ENCODE measurements around the gene STAB2.

The STAB2 gene

GRCh38 chr12:103698752-103699560 lies 111.9 kb downstream of the STAB2 start:
- DNase-seq, result no peak

DNA sequence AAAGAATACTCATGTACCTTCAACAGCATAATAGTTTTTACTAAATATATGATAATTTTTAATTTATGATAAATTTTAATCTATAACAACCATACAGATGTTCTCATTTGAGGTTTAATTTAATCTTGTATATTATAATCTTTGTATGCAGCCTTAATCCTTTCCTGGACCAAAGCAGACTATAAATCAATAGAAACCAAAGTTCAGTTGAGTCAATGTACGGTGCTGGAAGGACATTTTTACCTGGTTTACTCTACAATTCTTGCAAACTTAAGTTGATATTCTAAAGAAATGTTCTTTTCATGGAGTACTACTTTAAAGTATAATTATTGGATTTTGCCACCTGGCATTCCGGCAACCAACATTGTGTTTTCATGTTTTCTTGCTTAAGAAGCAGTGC lies 118.0 kb downstream of the STAB2 start:
- DNase-seq, result no peak

GRCh38 chr12:103705927-103706326 lies 118.9 kb downstream of the STAB2 start:
- DNase-seq, result no peak

GRCh38 chr12:103707446-103707845 lies 120.4 kb downstream of the STAB2 start:
- DNase-seq, result no peak

DNA sequence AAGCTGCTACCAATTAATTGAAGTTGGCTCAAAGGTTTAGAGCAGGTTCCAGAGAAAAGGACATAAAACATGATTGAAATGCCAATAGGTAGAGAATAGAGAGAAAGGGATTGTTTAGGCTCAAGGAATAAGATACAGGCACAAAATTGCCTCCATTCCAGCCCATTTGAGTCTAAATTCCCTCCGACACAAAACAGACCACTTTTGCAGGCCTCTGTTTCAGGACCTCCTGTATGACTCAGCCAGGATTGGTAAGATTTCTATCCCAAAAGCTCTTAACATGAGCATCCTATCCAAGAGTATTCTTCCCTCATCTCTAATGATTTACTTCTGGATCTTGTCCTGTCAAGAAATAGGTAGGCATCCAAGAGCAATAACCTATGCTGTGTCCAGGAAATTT lies 123.5 kb downstream of the STAB2 start:
- no peak for DNase-seq

- DNase-seq, result peak; percentile 23
Measured at GRCh38 chr12:103712216-103712615, 125.1 kb downstream of the STAB2 start.

DNA sequence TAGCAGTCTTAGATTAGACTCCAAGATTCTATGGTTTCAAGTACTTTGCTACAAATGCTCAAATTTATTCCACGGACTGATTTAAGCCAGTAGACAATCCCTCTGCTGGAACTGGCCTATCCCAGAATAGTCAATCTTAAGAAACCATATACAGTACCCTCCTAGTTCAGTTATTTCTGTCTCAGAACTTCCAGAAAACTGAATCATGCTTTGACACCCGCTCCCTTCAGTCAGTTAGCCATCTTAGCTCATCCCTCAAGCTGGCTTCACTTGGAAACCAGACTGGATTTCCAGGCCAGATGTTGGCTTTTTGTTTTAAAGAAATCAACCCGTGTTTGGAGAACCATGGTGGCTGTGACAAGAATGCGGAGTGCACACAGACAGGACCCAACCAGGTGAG lies 128.4 kb downstream of the STAB2 start:
- no peak for DNase-seq

DNA sequence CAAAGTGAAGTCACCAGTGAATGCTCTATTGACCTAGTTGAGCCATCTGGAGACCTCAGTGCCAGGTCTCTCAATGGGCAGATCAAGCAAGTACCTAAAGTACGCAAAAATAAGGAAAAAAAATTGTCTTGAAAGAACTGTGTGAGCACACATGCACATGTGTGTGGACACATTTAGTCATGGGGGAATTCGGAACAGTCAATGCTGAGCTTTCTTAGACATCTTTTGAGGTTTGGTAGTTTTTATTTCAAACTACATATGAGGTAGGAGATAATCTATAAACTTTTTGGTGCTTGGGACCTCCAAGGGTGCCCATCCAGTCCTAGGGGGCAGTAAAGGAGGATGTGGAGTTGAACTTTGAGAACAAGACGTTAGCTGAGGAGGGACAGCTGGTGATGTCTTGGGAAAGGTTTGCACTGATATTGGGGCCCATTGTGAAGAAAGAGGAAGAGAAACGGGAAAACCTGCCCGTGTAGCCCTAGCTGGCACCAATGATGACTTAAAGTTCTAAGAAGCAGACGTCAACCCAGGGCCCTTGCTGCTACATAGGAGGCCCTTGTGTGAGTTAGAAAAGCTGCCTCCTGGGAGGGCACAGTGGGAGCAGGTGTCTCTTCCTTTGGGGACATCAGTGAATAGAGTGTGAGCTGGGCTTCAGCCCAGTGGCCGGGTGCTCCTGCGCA lies 129.6 kb downstream of the STAB2 start:
- no peak for DNase-seq

DNA sequence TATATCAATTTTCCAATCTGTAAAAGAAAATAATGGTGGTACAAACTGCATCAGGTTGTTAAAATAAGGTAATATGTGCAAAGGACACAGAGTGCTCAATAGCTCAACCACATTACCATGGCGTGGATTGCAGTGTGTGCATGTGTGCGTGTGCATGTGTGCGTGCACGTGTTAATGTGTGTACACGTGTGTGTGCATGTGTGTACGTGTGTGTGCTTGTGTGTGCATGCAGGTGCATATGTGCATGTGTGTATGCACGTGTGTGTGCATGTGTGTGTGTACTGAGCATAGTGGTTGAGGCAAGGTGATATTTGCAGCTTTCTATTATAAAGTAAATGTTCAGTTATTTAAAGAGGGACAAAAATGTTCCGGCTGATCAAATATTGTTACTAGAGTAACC lies 138.3 kb downstream of the STAB2 start:
- no peak for DNase-seq

DNA sequence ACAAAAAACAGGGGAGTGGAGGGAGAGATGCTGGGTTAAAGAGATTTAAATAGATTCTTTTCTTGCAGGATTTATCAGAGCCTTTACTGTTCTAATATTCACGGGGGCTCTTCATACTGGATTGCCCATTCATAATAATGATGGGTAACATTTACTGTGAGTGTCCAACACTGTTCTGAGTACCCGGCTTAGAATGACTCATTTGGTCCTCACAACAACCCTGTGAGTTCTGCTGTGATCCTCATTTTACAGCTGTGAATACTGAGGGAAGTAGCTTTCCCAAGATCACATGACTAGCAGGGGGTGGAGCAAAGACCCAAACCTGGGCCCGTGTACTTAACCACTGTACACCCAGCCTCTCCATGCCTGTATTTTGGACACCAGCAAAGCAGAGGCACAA lies 140.6 kb downstream of the STAB2 start:
- DNase-seq, result no peak

- no peak for DNase-seq
Measured at GRCh38 chr12:103728323-103728722, 141.2 kb downstream of the STAB2 start.

GRCh38 chr12:103729499-103729898 lies 142.4 kb downstream of the STAB2 start:
- DNase-seq, result no peak

GRCh38 chr12:103731539-103731938 lies 144.5 kb downstream of the STAB2 start:
- DNase-seq, result no peak

- no peak for DNase-seq
Measured at GRCh38 chr12:103734863-103735262, 147.8 kb downstream of the STAB2 start.

GRCh38 chr12:103735291-103735690 lies 148.2 kb downstream of the STAB2 start:
- DNase-seq, result no peak

DNA sequence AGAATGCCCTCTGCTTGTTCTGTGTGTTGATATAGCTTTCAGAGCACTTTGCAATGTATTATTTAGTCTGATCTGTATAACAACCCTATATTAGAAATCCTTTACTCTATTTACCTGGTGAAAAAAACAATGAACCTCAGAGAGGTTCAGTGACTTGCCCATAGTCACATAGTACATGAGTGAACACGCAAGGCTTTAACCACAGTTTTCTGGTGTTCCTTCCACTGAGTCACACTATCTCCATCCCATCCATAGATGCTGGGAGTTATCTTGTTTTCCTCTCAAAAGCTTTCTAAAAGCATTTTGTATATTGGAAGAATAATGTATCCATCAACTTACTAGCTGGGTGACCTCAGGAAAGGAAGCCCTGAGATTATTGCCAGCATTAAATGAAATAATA lies 149.5 kb downstream of the STAB2 start:
- DNase-seq, result no peak

GRCh38 chr12:103737881-103738280 lies 150.8 kb downstream of the STAB2 start:
- DNase-seq, result no peak

DNA sequence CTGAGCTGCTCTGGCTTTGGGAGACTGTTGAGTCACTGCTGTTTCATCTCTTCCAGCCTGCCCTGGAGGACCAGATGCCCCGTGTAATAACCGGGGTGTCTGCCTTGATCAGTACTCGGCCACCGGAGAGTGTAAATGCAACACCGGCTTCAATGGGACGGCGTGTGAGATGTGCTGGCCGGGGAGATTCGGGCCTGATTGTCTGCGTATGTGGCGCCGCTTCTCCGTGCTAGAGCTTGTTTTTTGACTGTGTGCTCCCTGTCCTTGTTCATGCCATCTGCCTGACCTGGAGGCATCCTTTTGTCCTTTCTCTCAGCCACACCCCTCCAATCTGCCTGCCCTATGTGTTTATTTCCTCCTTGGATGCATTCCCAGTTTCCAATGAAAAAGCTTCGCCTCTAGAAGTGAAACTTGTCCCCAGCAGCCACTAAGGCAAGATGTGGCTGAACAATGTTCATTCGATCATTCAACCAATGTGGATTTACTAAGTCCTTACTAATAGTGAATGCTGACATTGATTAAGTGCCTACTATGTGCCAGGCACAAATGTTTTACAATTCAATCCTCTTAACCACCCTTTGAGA lies 155.4 kb downstream of the STAB2 start:
- DNase-seq, result peak; percentile 59

DNA sequence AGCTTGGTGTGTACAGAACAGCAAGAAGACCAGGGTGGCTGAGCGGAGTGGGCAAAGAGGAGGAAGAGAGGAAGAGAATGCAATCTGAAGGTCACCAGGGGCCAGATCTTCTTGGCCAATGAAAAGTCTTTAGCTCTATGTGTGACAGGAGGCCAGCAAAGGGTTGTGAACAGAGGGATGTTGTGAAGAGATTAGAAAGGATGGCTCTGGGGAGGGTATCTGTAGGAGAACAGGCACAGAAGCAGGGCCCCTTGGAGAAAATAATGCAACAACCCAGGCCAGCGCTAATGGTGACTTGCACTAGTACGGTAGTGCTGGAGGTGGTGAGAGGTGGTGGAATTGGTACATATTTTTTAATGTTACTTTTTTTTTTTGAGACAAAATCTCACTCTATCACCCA lies 156.7 kb downstream of the STAB2 start:
- no peak for DNase-seq

DNA sequence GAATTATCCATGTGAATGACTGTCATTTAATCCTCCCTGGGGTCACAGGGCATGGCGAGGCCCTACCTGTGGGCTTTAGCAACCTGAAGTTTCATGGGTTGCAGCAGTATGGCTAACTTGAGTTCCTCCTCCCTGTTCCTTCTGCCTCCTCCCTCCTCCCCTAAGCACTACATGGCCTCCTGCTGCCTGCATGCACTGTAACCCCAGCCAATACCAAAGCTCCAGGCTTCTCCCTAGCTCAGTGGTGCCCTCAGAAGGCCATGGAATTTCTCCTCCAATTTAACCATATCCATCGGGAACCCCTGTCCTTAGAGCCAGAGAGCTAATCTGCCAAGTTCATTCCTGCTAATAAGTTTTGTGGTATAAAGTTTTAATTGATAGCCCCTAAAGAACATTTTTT lies 158.9 kb downstream of the STAB2 start:
- DNase-seq, result peak; percentile 15

- DNase-seq, result no peak
Measured at GRCh38 chr12:103748002-103748401, 160.9 kb downstream of the STAB2 start.

DNA sequence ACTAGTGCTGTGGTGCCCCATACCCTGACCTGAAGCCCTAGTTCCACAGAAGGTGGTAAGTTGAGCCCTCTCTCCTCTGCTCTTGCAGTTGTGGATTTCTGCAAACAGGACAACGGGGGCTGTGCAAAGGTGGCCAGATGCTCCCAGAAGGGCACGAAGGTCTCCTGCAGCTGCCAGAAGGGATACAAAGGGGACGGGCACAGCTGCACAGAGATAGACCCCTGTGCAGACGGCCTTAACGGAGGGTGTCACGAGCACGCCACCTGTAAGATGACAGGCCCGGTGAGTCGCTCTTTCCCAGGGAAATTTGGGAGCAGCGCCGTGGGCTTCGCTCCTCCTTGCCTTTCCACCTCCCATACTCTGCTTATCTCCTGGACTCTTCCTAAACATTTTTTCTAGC lies 161.8 kb downstream of the STAB2 start:
- DNase-seq, result no peak

DNA sequence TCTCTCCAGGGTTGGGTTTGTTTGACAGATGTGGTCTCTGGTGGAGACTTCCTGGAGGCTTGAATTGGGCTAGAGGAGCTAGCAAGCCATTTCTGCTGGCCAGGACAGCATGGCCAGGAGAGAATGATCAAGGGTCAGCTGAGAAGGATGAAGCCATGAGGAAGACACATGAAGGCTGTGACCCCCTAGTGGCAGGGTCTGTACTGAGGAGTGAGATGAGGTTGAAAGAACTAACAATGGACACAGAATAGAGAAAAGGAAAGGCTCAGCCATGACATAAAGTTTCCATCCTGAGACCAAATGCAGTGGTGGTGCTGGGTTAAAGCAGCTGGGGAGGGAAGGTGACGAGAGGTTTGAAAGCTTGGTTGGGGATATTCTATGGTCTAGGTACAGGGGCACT lies 164.1 kb downstream of the STAB2 start:
- no peak for DNase-seq

GRCh38 chr12:103751600-103751999 lies 164.5 kb downstream of the STAB2 start:
- DNase-seq, result no peak
